A673 (cell line): ENCODE results near the gene ZNF254.

Experiments used
- EZH2 ChIP-seq: fragments of 200-600 bp; sonication (generic); IDR thresholded peaks from 2 replicates; pipeline ENCODE4 v1.6.1; 2017; ENCODE audit warnings: borderline replicate concordance, low read depth, mild to moderate bottlenecking, mixed read lengths, antibody characterized with exemption, low read length; ENCODE audit not compliant: poor library complexity, severe bottlenecking
- TF ChIP-seq, protein P1 (sequence below): fragments of 300-800, 200-600 bp; sonication (generic); conservative IDR thresholded peaks from 2 replicates; pipeline ENCODE4 v1.5.1; 2017; ENCODE audit warnings: low read depth, mild to moderate bottlenecking, antibody characterized with exemption, low read length, moderate library complexity, mixed read lengths

- TF ChIP-seq, protein P1, sequence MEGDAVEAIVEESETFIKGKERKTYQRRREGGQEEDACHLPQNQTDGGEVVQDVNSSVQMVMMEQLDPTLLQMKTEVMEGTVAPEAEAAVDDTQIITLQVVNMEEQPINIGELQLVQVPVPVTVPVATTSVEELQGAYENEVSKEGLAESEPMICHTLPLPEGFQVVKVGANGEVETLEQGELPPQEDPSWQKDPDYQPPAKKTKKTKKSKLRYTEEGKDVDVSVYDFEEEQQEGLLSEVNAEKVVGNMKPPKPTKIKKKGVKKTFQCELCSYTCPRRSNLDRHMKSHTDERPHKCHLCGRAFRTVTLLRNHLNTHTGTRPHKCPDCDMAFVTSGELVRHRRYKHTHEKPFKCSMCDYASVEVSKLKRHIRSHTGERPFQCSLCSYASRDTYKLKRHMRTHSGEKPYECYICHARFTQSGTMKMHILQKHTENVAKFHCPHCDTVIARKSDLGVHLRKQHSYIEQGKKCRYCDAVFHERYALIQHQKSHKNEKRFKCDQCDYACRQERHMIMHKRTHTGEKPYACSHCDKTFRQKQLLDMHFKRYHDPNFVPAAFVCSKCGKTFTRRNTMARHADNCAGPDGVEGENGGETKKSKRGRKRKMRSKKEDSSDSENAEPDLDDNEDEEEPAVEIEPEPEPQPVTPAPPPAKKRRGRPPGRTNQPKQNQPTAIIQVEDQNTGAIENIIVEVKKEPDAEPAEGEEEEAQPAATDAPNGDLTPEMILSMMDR, result no peak
- TF ChIP-seq EZH2, result no peak
Measured at GRCh38 chr19:24140099-24140498, 53.1 kb downstream of the ZNF254 start.
